GM12892 (cell line): ENCODE results near the gene COPS7A.

Source experiments
- POLR2A ChIP-seq: IDR thresholded peaks from 2 replicates; pipeline ENCODE4 v1.6.1; 2011; ENCODE audit warnings: low read depth, low read length, control low read depth
- POLR2AphosphoS5 ChIP-seq: IDR thresholded peaks from 2 replicates; pipeline ENCODE4 v1.6.1; 2011; ENCODE audit warnings: low read depth, low read length, control low read depth
- TAF1 ChIP-seq: IDR thresholded peaks from 2 replicates; pipeline ENCODE4 v1.6.1; 2011; ENCODE audit warnings: low read depth, mild to moderate bottlenecking, control low read depth, low read length, borderline replicate concordance

- TF ChIP-seq POLR2AphosphoS5 (no peak), POLR2A (no peak), TAF1 (no peak)
These were observed 5.3 kb downstream of the COPS7A start for GRCh38 chr12:6729186-6729585.
